Keratinocyte (primary cell): ENCODE results near the gene FDXR.

ENCODE experiments used
- EZH2 ChIP-seq: IDR thresholded peaks from one replicate; pipeline ENCODE4 v1.6.1; 2012; ENCODE audit warnings: inconsistent platforms, mild to moderate bottlenecking, low read length, moderate library complexity
- TF ChIP-seq, protein P1 (sequence below), 3 experiments: IDR thresholded peaks in 1 of 3; conservative IDR thresholded peaks in 1 of 3; optimal IDR thresholded peaks in 1 of 3; 2 replicates in 2 of 3; 3 replicates in 1 of 3; pipeline versions ENCODE3 to v1.5.1; 2011; ENCODE audit warnings: low read length in 3 of 3, mild to moderate bottlenecking in 3 of 3, moderate library complexity in 2 of 3, control low read depth in 1 of 3, inconsistent platforms in 1 of 3; ENCODE audit not compliant: insufficient read depth in 2 of 3; ENCODE audit errors: extremely low read depth in 1 of 3

DNA sequence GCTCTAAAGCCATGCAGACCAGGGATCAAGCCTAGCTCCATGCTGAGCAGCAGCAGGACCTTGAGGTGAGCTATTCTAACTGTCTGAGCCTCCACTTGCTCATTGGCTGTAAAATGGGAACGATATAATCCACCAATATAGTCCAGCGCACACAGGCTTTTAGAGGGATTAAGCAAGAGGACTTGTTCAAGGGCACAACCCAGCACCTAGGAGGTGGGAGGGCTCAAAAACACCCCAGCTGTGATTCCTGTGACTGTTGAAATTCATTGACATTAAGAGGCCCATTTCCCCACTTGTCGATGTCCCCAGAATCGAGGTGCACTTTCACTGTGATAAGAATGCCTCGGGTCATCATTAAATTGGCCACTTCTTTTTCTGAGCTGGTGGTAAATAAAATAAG lies 46.1 kb upstream of the FDXR start:
- TF ChIP-seq, protein P1, sequence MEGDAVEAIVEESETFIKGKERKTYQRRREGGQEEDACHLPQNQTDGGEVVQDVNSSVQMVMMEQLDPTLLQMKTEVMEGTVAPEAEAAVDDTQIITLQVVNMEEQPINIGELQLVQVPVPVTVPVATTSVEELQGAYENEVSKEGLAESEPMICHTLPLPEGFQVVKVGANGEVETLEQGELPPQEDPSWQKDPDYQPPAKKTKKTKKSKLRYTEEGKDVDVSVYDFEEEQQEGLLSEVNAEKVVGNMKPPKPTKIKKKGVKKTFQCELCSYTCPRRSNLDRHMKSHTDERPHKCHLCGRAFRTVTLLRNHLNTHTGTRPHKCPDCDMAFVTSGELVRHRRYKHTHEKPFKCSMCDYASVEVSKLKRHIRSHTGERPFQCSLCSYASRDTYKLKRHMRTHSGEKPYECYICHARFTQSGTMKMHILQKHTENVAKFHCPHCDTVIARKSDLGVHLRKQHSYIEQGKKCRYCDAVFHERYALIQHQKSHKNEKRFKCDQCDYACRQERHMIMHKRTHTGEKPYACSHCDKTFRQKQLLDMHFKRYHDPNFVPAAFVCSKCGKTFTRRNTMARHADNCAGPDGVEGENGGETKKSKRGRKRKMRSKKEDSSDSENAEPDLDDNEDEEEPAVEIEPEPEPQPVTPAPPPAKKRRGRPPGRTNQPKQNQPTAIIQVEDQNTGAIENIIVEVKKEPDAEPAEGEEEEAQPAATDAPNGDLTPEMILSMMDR (optimal IDR thresholded peaks at IDR 0.05 in 1 of 3, IDR thresholded peaks at IDR 0.05 in 1 of 3, conservative IDR thresholded peaks at IDR 0.05 in 1 of 3; ENCODE audit: extremely low read depth in 1 of 3, insufficient read depth in 2 of 3, low read length in 3 of 3), result no peak
- no peak for TF ChIP-seq EZH2
